Measurements from ENCODE around the gene CCDC187. TPM values are rescaled to one million over a fixed set of nuclear protein-coding genes. Genes with fewer than 3 reads are reported as not detected.

CCDC187 gene
- total and polyA plus RNA-seq, 8 donors = 0.12 to 2.8 (median 0.45) TPM; not detected in 1

- no peaks in the 10 kb centered on the region for H3K9me3 ChIP-seq
- peaks cover 0 to 12% (median 5%) of the 10 kb centered on the region in 4 donors for H3K4me1 ChIP-seq
- no peak overlapping the region for H3K4me3 ChIP-seq
- intact Hi-C loops (cut with DNase I; ENCODE audit: low total_unique reads) = loop anchor here (10.0 kb wide), 1 partner anchor 69 kb away; the partner anchor contains the start of gene SNAPC4
- H3K36me3 ChIP-seq = peaks cover 0 to 46% (median 36%) of the 10 kb centered on the region in 4 donors
- WGBS, 5 donors = 77 to 88% (median 85%) methylated on average over 21 to 26 of the region's 26 CpGs
- no peak overlapping the region for H3K27ac ChIP-seq
- no peak for DNase-seq
- H3K27me3 ChIP-seq = no peaks in the 10 kb centered on the region
- TF ChIP-seq CTCF (IDR thresholded peaks at IDR 0.05) = no peak
- no peak for TF ChIP-seq EP300 (IDR thresholded peaks at IDR 0.05)
- no peak for TF ChIP-seq POLR2A (IDR thresholded peaks at IDR 0.05)
- TF ChIP-seq POLR2AphosphoS5 (IDR thresholded peaks at IDR 0.05) = no peak
Measured at GRCh38 chr9:136335296-136336155, 31.6 kb upstream of the CCDC187 start.

- intact Hi-C loops (cut with DNase I; ENCODE audit: low total_unique reads) = loop anchor here (10.0 kb wide), 1 partner anchor 70 kb away; the partner anchor contains the start of gene SNAPC4
- Histone ChIP-seq H3K4me1 (peaks cover under 1 to 15% (median 4%) of the 10 kb centered on the region in 4 donors), H3K4me3 (no peak overlapping the region), H3K27ac (no peak overlapping the region), H3K9me3 (no peaks in the 10 kb centered on the region), H3K27me3 (no peaks in the 10 kb centered on the region), H3K36me3 (peaks cover 0 to 46% (median 31%) of the 10 kb centered on the region in 4 donors)
- TF ChIP-seq CTCF (IDR thresholded peaks at IDR 0.05) (no peak), POLR2A (IDR thresholded peaks at IDR 0.05) (no peak), EP300 (IDR thresholded peaks at IDR 0.05) (no peak), POLR2AphosphoS5 (IDR thresholded peaks at IDR 0.05) (no peak)
- 90 to 97% (median 96%) methylated on average over 21 of the region's 21 CpGs for WGBS, 5 donors
- no peak for DNase-seq
Measured at GRCh38 chr9:136334541-136334940, 30.6 kb upstream of the CCDC187 start.

- Histone ChIP-seq H3K27me3 (peaks cover 0 to 1% (median 0%) of the 10 kb centered on the region in 3 donors), H3K27ac (no peak overlapping the region), H3K36me3 (peaks cover 0 to 43% (median 26%) of the 10 kb centered on the region in 4 donors), H3K4me3 (no peak overlapping the region), H3K4me1 (peaks cover 10 to 17% (median 12%) of the 10 kb centered on the region in 4 donors), H3K9me3 (no peaks in the 10 kb centered on the region)
- DNase-seq = no peak
- intact Hi-C loops (cut with DNase I; ENCODE audit: low total_unique reads) = loop anchor here (10.0 kb wide), 1 partner anchor 71 kb away; the partner anchor contains the start of gene SNAPC4
- TF ChIP-seq POLR2A (IDR thresholded peaks at IDR 0.05) (no peak), POLR2AphosphoS5 (IDR thresholded peaks at IDR 0.05) (no peak), EP300 (IDR thresholded peaks at IDR 0.05) (no peak), CTCF (IDR thresholded peaks at IDR 0.05) (no peak)
- WGBS, 5 donors = 93 to 96% (median 94%) methylated on average over 15 to 17 of the region's 17 CpGs
Measured at GRCh38 chr9:136333486-136333885, 29.6 kb upstream of the CCDC187 start.

- Histone ChIP-seq H3K4me1 (peaks cover 15 to 22% (median 17%) of the 10 kb centered on the region in 4 donors), H3K27me3 (peaks cover 0 to 6% (median 0%) of the 10 kb centered on the region in 3 donors), H3K9me3 (no peaks in the 10 kb centered on the region), H3K36me3 (peaks cover 0 to 39% (median 23%) of the 10 kb centered on the region in 4 donors), H3K27ac (no peak overlapping the region), H3K4me3 (no peak overlapping the region)
- DNase-seq = no peak
- intact Hi-C loops (cut with DNase I; ENCODE audit: low total_unique reads) = loop anchor here (10.0 kb wide), 1 partner anchor 72 kb away; the partner anchor contains the start of gene SNAPC4
- TF ChIP-seq POLR2AphosphoS5 (IDR thresholded peaks at IDR 0.05) = no peak
- TF ChIP-seq CTCF (IDR thresholded peaks at IDR 0.05) = no peak
- 77 to 93% (median 90%) methylated on average over 8 to 12 of the region's 12 CpGs for WGBS, 5 donors
Measured at GRCh38 chr9:136333045-136333444, 29.2 kb upstream of the CCDC187 start.
